ENCODE data around the gene CDK5RAP3.

- peak; percentile 80 to 87 (median 84) for TF ChIP-seq CTCF (IDR thresholded peaks at IDR 0.05)
- TF ChIP-seq POLR2A (IDR thresholded peaks at IDR 0.05) = no peak
Measured at GRCh38 chr17:48026502-48027321, 55.8 kb downstream of the CDK5RAP3 start.
